NCI-H2196 treated with DMSO at 0.1 percent for 48 hours (cell line): ENCODE results near the gene OGDHL.
"Not testable (repeated sequence)": the region's sequence is repeated elsewhere in the genome, so short reads cannot be mapped to it uniquely, and the experiment has no call there.

Source experiments
- DNase-seq: peaks from one replicate; lab custom pipeline; 2025; ENCODE audit not compliant: unreplicated experiment; lab: John Stamatoyannopoulos, UW

The OGDHL gene

GRCh38 chr10:49740346-49741107 lies 21.6 kb downstream of the OGDHL start:
- no peak for DNase-seq

GRCh38 chr10:49739426-49739825 lies 22.7 kb downstream of the OGDHL start:
- no peak for DNase-seq

GRCh38 chr10:49738616-49739360 lies 23.3 kb downstream of the OGDHL start:
- no peak for DNase-seq

- no peak for DNase-seq
These were observed 24.5 kb downstream of the OGDHL start for GRCh38 chr10:49737474-49738201.

GRCh38 chr10:49736564-49737113 lies 25.5 kb downstream of the OGDHL start:
- DNase-seq: no peak

- DNase-seq: no peak
These were observed 26.1 kb downstream of the OGDHL start for GRCh38 chr10:49735848-49736563.

- no peak for DNase-seq
These were observed 27.0 kb downstream of the OGDHL start for GRCh38 chr10:49735161-49735560.

GRCh38 chr10:49734676-49735075 lies 27.4 kb downstream of the OGDHL start:
- DNase-seq: no peak

GRCh38 chr10:49733866-49734265 lies 28.3 kb downstream of the OGDHL start:
- no peak for DNase-seq

GRCh38 chr10:49726593-49726992 lies 35.5 kb downstream of the OGDHL start:
- no peak for DNase-seq

GRCh38 chr10:49715157-49715556 lies 47.0 kb downstream of the OGDHL start:
- DNase-seq: not testable (repeated sequence)

- DNase-seq: no peak
These were observed 48.9 kb downstream of the OGDHL start for GRCh38 chr10:49713266-49713665.

- DNase-seq: no peak
These were observed 50.6 kb downstream of the OGDHL start for GRCh38 chr10:49711481-49711880.

GRCh38 chr10:49710966-49711365 lies 51.2 kb downstream of the OGDHL start:
- no peak for DNase-seq

- DNase-seq: no peak
These were observed 52.2 kb downstream of the OGDHL start for GRCh38 chr10:49709934-49710333.

- DNase-seq: no peak
These were observed 54.5 kb downstream of the OGDHL start for GRCh38 chr10:49707585-49707984.

- peak; percentile 12 for DNase-seq
These were observed 61.1 kb downstream of the OGDHL start for GRCh38 chr10:49700997-49701396.

GRCh38 chr10:49700211-49700610 lies 61.9 kb downstream of the OGDHL start:
- no peak for DNase-seq

GRCh38 chr10:49698679-49699078 lies 63.4 kb downstream of the OGDHL start:
- DNase-seq: no peak

- no peak for DNase-seq
These were observed 65.8 kb downstream of the OGDHL start for GRCh38 chr10:49696311-49696710.

- no peak for DNase-seq
These were observed 67.7 kb downstream of the OGDHL start for GRCh38 chr10:49694466-49694865.
